ENCODE measurements around the gene SPINK8.

DNA sequence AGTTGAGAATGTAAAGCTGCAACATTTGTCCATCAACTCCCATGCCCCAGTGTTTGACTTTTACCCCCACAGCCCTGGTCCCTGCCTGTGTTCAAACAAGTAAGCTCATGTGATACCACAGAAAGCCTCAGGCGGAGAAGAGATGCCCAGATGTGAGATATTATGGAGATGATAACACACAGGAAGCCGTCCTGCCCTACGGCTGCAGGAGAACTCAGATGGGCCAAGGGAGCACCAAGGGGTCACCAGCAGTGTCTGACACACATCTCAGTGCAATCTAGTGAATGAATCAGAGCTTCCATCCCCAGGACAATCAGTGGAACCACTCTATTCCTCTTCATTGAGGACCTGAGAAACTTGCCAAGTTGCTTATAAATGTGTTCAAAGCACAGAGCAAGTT, 14.0 kb upstream of the SPINK8 start:
- TF ChIP-seq ZNF274 (IDR thresholded peaks at IDR 0.05; ENCODE audit: low read depth, low read length) (no peak), YY1 (IDR thresholded peaks at IDR 0.05; ENCODE audit: insufficient read depth, insufficient read length) (no peak), SUZ12 (IDR thresholded peaks at IDR 0.05; ENCODE audit: extremely low read depth, insufficient read depth, insufficient read length) (no peak)

Measured in NT2/D1 (cell line).